Glutamatergic neuron (in vitro differentiated cells): Measurements from ENCODE around the gene UBA7. TPM values are rescaled to one million over a fixed set of nuclear protein-coding genes. Genes with fewer than 3 reads are reported as not detected.

Experiments used
- DNase-seq: peaks from one replicate; pipeline ENCODE4 v3.0.0; 2022
- H3K27ac Mint-ChIP-seq: one replicate; pipeline ENCODE4 v1.8.0; 2020; ENCODE audit warnings: mild to moderate bottlenecking, mixed read lengths, inconsistent platforms; ENCODE audit not compliant: unreplicated experiment
- H3K27me3 Mint-ChIP-seq: one replicate; pipeline ENCODE4 v1.8.0; 2020; ENCODE audit warnings: mild to moderate bottlenecking, moderate library complexity, mixed read lengths, inconsistent platforms; ENCODE audit not compliant: unreplicated experiment
- H3K36me3 Mint-ChIP-seq: one replicate; pipeline ENCODE4 v1.8.0; 2020; ENCODE audit warnings: mild to moderate bottlenecking, mixed read lengths, inconsistent platforms; ENCODE audit not compliant: unreplicated experiment
- H3K4me1 Mint-ChIP-seq: one replicate; pipeline ENCODE4 v1.8.0; 2020; ENCODE audit warnings: mild to moderate bottlenecking, low read depth, mixed read lengths, inconsistent platforms; ENCODE audit not compliant: unreplicated experiment
- H3K4me3 Mint-ChIP-seq: one replicate; pipeline ENCODE4 v1.8.0; 2020; ENCODE audit warnings: mild to moderate bottlenecking, mixed read lengths, inconsistent platforms; ENCODE audit not compliant: unreplicated experiment
- H3K9me3 Mint-ChIP-seq: one replicate; pipeline ENCODE4 v1.8.0; 2020; ENCODE audit warnings: mild to moderate bottlenecking, moderate library complexity, mixed read lengths, inconsistent platforms; ENCODE audit not compliant: unreplicated experiment
- total RNA-seq: library from RNA; stranded (reverse); fragmentation: NEBNext Ultra II Directional; extraction: Animal tissue kit (Norgen Biotek cat#: 25700); gene quantifications from one replicate; pipeline ENCODE4 v1.2.1, GENCODE V29; 2021; ENCODE audit not compliant: unreplicated experiment
- TF ChIP-seq, protein P1 (sequence below): fragments of 200-600 bp; sonication (generic); IDR thresholded peaks from one replicate; pipeline ENCODE4 v1.5.0; 2021; ENCODE audit not compliant: partially characterized antibody, unreplicated experiment

UBA7 gene
- total RNA-seq, 1 donor from 2014 or later = 0.54 TPM

- Mint-ChIP-seq H3K9me3 (peaks cover 15% of the 10 kb centered on the region), H3K36me3 (no peaks in the 10 kb centered on the region), H3K4me1 (peaks cover 11% of the 10 kb centered on the region), H3K4me3 (peak overlapping the region; percentile 49), H3K27me3 (peaks cover 14% of the 10 kb centered on the region), H3K27ac (peak overlapping the region; percentile 22)
- TF ChIP-seq, protein P1, sequence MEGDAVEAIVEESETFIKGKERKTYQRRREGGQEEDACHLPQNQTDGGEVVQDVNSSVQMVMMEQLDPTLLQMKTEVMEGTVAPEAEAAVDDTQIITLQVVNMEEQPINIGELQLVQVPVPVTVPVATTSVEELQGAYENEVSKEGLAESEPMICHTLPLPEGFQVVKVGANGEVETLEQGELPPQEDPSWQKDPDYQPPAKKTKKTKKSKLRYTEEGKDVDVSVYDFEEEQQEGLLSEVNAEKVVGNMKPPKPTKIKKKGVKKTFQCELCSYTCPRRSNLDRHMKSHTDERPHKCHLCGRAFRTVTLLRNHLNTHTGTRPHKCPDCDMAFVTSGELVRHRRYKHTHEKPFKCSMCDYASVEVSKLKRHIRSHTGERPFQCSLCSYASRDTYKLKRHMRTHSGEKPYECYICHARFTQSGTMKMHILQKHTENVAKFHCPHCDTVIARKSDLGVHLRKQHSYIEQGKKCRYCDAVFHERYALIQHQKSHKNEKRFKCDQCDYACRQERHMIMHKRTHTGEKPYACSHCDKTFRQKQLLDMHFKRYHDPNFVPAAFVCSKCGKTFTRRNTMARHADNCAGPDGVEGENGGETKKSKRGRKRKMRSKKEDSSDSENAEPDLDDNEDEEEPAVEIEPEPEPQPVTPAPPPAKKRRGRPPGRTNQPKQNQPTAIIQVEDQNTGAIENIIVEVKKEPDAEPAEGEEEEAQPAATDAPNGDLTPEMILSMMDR = no peak
- DNase-seq = no peak
Measured at GRCh38 chr3:49805367-49805782, 8.4 kb downstream of the UBA7 start.

- peak overlapping the region; percentile 60 for H3K4me3 Mint-ChIP-seq
- TF ChIP-seq, protein P1 = no peak
- H3K4me1 Mint-ChIP-seq = peaks cover 11% of the 10 kb centered on the region
- peaks cover 12% of the 10 kb centered on the region for H3K9me3 Mint-ChIP-seq
- peaks cover 12% of the 10 kb centered on the region for H3K27me3 Mint-ChIP-seq
- no peak for DNase-seq
- H3K36me3 Mint-ChIP-seq = no peaks in the 10 kb centered on the region
- H3K27ac Mint-ChIP-seq = no peak overlapping the region
Measured at GRCh38 chr3:49804141-49805041, 9.4 kb downstream of the UBA7 start.

DNA sequence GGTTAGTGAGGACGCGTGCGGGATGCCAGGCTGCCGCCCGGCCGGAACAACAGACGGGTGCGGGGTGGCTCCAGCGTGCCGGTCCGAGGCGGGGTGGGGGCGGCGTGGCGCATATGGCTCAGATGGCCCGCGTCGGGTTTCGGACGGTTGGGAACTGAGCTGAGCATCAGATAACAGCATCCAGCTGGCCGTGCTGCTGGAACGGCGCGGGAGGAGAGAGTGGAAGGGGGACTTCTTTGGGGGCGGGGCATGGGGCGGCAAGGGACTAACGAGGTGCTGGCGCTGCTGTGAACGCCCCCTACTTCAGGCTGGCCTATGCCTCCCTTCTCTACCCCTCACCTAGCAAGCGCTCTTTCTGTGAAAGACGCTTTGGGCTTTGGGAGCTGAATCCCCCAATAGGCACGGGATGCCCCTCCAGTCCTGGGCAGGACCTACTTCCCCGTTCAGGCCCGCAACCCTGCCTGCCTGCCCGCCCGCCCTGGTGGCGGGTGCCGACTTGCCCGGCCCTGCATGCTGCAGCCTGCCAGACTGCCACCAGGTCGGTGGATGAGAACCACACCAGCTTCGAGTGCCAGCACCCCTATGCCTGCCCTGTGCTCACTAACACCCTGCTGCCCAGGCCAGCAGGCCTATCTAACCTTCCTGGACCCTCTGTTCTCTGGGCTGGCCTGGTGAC, 10.2 kb downstream of the UBA7 start:
- Mint-ChIP-seq H3K27me3 (peaks cover 12% of the 10 kb centered on the region), H3K27ac (no peak overlapping the region), H3K36me3 (no peaks in the 10 kb centered on the region), H3K4me3 (peak overlapping the region; percentile 60), H3K9me3 (peaks cover 12% of the 10 kb centered on the region), H3K4me1 (peaks cover 11% of the 10 kb centered on the region)
- TF ChIP-seq, protein P1 = no peak
- DNase-seq = peak; percentile 70

DNA sequence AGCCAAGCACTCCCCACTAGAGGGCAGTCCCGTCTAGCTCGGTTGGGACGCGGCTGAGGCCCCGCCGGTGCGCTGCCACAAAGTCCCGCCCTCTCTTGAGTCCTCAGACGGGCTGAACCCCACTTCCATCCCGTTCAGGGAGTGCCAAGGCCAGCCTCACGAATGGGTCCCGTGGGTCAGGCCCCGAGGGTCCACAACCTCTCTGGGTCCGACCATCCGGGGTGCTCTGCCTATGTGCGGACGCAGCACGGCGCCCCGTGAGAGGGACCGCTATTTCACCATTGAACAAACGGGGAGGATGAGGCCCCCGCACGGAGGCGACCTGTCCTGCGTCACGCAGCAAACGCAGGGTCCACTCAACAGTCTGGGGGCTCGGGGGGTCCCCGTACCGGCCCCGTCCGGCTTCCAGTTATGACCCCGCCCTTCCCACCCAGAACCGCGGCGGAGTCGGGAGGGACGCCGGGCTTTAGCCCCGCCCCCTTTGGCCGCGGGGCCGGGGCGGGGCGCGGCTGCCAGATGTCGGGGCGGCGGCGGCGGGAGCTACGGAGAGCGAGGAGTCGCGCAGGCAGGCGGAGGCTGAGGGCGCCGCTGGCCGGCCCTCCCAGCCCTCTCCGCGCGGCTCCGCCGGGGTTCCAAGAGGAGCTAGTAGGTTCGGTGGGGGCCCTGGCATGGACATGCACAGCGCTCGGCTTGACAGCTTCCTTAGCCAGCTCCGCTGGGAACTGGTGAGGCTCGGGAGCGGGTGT, 10.9 kb downstream of the UBA7 start, which contains the start of gene INKA1:
INKA1 (plus strand) TSS at position 543 of the 746 bp plus-strand sequence; CDS start at position 675, 132 bp downstream.
- Mint-ChIP-seq H3K4me3 (peak within 1 kb of the TSS; percentile 89), H3K27me3 (peaks cover 12% of the 10 kb centered on the region), H3K27ac (peak within 1 kb of the TSS; percentile 48), H3K9me3 (peaks cover 12% of the 10 kb centered on the region), H3K36me3 (no peaks in the 10 kb centered on the region), H3K4me1 (peaks cover 11% of the 10 kb centered on the region)
- TF ChIP-seq, protein P1 = peak; percentile 84
- peak; percentile 91 for DNase-seq
